KMS-11 (cell line): ENCODE measurements around the gene AGPS.
"Not testable (repeated sequence)": the region's sequence is repeated elsewhere in the genome, so short reads cannot be mapped to it uniquely, and the experiment has no call there.

Experiments
- H2AFZ ChIP-seq: fragments of 200-600 bp; sonication (generic); 2 replicates; pipeline ENCODE4 v1.6.1; 2016; ENCODE audit warnings: antibody characterized with exemption, mixed run types, low read depth
- H3K27ac ChIP-seq: fragments of 200-600 bp; sonication (generic); 2 replicates; pipeline ENCODE4 v1.6.1; 2016; ENCODE audit warnings: mild to moderate bottlenecking, mixed run types
- H3K27me3 ChIP-seq: fragments of 200-600 bp; sonication (generic); 2 replicates; pipeline ENCODE4 v1.6.1; 2017; ENCODE audit warnings: mild to moderate bottlenecking, low read depth, mixed run types, moderate library complexity; ENCODE audit not compliant: insufficient read depth
- H3K36me3 ChIP-seq: fragments of 200-600 bp; sonication (generic); 2 replicates; pipeline ENCODE4 v1.6.1; 2017; ENCODE audit warnings: mild to moderate bottlenecking, mixed run types; ENCODE audit not compliant: insufficient read depth
- H3K4me1 ChIP-seq: fragments of 200-600 bp; sonication (generic); 2 replicates; pipeline ENCODE4 v1.6.1; 2016; ENCODE audit warnings: mild to moderate bottlenecking, low read depth, mixed run types; ENCODE audit not compliant: poor library complexity, severe bottlenecking
- H3K4me2 ChIP-seq: fragments of 200-600 bp; sonication (generic); 2 replicates; pipeline ENCODE4 v1.7.0; 2016; ENCODE audit warnings: mild to moderate bottlenecking, mixed run types
- H3K4me3 ChIP-seq: fragments of 200-600 bp; sonication (generic); IDR thresholded peaks from 2 replicates; pipeline ENCODE4 v1.6.1; 2017; ENCODE audit warnings: low read depth, low read length, mixed read lengths; ENCODE audit not compliant: insufficient read depth
- H3K79me2 ChIP-seq: fragments of 200-600 bp; sonication (generic); 2 replicates; pipeline ENCODE4 v1.6.1; 2016; ENCODE audit warnings: low read depth, mixed run types; ENCODE audit not compliant: insufficient read depth
- H3K9ac ChIP-seq: fragments of 200-600 bp; sonication (generic); 2 replicates; pipeline ENCODE4 v1.6.1; 2016; ENCODE audit warnings: mild to moderate bottlenecking, mixed run types
- H4K20me1 ChIP-seq: fragments of 200-600 bp; sonication (generic); 2 replicates; pipeline ENCODE4 v1.6.1; 2016; ENCODE audit warnings: mild to moderate bottlenecking, mixed run types; ENCODE audit not compliant: insufficient read depth
- TF ChIP-seq, protein P1 (sequence below): fragments of 200-600 bp; sonication (generic); conservative IDR thresholded peaks from 2 replicates; pipeline ENCODE4 v1.6.1; 2017; ENCODE audit warnings: low read depth, mild to moderate bottlenecking, antibody characterized with exemption, low read length, moderate library complexity, mixed read lengths

Gene AGPS

DNA sequence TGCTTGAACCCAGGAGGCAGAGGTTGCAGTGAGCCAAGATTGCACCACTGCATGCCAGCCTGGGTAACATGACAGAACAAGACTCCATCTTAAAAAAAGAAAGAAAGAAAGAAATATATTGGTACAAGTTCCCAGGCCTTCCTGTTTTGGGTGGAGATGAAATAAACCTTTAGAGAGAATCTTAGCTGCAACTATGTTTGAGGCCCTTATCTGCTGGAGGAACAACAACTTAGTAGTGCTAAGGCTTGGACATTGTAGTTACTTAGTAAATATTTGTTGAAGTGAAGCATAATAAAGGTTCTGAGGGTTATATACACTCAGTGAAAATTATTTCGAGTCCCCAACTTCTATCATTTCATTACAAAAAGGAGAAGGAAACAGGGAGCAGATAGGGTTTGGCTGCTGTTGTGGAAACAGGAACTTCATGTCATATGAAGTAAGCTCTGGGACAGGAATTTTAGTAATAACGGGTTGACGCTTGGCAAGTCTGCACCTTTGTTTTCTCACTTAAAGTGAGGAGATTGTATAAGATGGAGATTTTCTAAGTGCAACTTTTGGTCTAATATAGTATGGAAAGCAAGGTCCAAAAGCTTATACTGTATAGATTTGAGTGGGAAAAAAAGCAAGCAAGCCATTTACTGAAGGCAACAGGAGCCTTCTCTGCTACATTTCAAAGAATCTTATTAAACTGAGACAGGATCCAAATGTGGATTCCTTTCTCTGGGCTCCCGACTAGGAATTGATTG, 40.0 kb upstream of the AGPS start:
- no peaks in the 10 kb centered on the region for H3K79me2 ChIP-seq
- TF ChIP-seq, protein P1, sequence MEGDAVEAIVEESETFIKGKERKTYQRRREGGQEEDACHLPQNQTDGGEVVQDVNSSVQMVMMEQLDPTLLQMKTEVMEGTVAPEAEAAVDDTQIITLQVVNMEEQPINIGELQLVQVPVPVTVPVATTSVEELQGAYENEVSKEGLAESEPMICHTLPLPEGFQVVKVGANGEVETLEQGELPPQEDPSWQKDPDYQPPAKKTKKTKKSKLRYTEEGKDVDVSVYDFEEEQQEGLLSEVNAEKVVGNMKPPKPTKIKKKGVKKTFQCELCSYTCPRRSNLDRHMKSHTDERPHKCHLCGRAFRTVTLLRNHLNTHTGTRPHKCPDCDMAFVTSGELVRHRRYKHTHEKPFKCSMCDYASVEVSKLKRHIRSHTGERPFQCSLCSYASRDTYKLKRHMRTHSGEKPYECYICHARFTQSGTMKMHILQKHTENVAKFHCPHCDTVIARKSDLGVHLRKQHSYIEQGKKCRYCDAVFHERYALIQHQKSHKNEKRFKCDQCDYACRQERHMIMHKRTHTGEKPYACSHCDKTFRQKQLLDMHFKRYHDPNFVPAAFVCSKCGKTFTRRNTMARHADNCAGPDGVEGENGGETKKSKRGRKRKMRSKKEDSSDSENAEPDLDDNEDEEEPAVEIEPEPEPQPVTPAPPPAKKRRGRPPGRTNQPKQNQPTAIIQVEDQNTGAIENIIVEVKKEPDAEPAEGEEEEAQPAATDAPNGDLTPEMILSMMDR: no peak
- no peak overlapping the region for H3K27ac ChIP-seq
- no peak overlapping the region for H2AFZ ChIP-seq
- no peaks in the 10 kb centered on the region for H4K20me1 ChIP-seq
- no peak overlapping the region for H3K9ac ChIP-seq
- no peaks in the 10 kb centered on the region for H3K36me3 ChIP-seq
- no peak overlapping the region for H3K4me2 ChIP-seq
- no peaks in the 10 kb centered on the region for H3K27me3 ChIP-seq
- no peak overlapping the region for H3K4me3 ChIP-seq
- H3K4me1 ChIP-seq: no peaks in the 10 kb centered on the region

GRCh38 chr2:177353187-177353478, 39.4 kb upstream of the AGPS start:
- Histone ChIP-seq H3K79me2 (no peaks in the 10 kb centered on the region), H3K36me3 (no peaks in the 10 kb centered on the region), H2AFZ (no peak overlapping the region), H3K9ac (no peak overlapping the region), H3K27ac (no peak overlapping the region), H3K27me3 (no peaks in the 10 kb centered on the region), H3K4me2 (no peak overlapping the region), H3K4me1 (no peaks in the 10 kb centered on the region), H3K4me3 (no peak overlapping the region), H4K20me1 (no peaks in the 10 kb centered on the region)
- TF ChIP-seq, protein P1: no peak

GRCh38 chr2:177354541-177354940, 38.0 kb upstream of the AGPS start:
- H2AFZ ChIP-seq, H3K4me1 ChIP-seq, H3K36me3 ChIP-seq, H3K27ac ChIP-seq, H4K20me1 ChIP-seq, H3K79me2 ChIP-seq, H3K4me2 ChIP-seq, H3K4me3 ChIP-seq, H3K27me3 ChIP-seq, H3K9ac ChIP-seq: not testable (repeated sequence)

DNA sequence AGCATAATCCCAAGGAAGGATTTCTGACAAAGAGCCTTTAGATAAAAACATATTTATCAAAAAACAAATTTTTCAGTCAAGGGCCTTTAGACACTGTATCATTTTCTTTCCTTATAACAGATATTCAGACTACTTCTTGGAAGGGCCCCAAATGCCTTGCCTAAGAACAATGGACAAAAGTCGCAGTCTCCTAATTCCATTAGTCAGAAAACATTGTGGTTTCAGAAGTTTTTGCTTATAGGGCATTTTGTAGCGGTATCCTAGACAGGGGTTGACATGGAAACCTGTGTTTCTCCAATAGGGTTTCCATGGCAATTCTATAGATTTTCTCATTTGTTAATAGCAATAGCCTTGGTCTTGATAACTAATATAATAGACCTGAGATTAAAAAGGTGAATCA, 36.7 kb upstream of the AGPS start:
- TF ChIP-seq, protein P1: no peak
- Histone ChIP-seq H3K9ac (no peak overlapping the region), H3K4me3 (no peak overlapping the region), H3K27me3 (no peaks in the 10 kb centered on the region), H3K4me1 (no peaks in the 10 kb centered on the region), H3K79me2 (no peaks in the 10 kb centered on the region), H4K20me1 (no peaks in the 10 kb centered on the region), H3K4me2 (no peak overlapping the region), H3K36me3 (no peaks in the 10 kb centered on the region), H2AFZ (no peak overlapping the region), H3K27ac (no peak overlapping the region)

- Histone ChIP-seq H3K79me2 (no peaks in the 10 kb centered on the region), H3K4me2 (no peak overlapping the region)
- TF ChIP-seq, protein P1: no peak
Measured at GRCh38 chr2:177359836-177360595, 32.6 kb upstream of the AGPS start.

More at GRCh38 chr2:177359836-177360595, 32.6 kb upstream of the AGPS start:
- no peaks in the 10 kb centered on the region for H3K4me1 ChIP-seq
- no peaks in the 10 kb centered on the region for H4K20me1 ChIP-seq
- H3K9ac ChIP-seq: no peak overlapping the region
- no peak overlapping the region for H3K4me3 ChIP-seq
- no peak overlapping the region for H3K27ac ChIP-seq
- no peaks in the 10 kb centered on the region for H3K36me3 ChIP-seq
- no peak overlapping the region for H2AFZ ChIP-seq
- H3K27me3 ChIP-seq: no peaks in the 10 kb centered on the region
